Measurements from ENCODE around the gene GADD45A. TPM values are rescaled to one million over a fixed set of nuclear protein-coding genes. Genes with fewer than 3 reads are reported as not detected.
A peak's percentile ranks its signal among the peaks of the same experiment; 100 is the strongest.

Gene GADD45A
- total RNA-seq, 1 donor from 2014 or later: 162 TPM

DNA sequence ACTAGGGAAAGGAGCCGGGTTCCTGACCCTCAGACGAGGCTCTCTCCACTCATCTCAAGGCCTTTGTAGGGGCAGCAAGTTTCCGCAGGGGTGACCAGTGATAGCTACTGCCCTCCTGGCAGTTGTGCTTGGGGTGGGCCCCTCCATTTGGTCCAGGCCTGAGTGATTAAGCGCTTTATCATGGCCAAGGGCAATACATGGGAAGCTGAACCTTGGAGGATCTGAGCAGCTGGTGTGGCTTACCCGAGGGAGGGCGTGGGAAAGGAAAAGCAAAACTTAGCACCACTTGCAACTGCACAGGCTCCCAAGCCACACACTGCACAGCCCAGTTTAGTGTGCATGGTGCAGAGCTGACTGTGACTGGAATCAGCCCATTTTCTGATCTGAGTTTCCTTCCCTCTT lies 47.8 kb downstream of the GADD45A start:
- Mint-ChIP-seq H3K27me3 (ENCODE audit: low read depth, unreplicated experiment) (no peaks in the 10 kb centered on the region), H3K27ac (ENCODE audit: unreplicated experiment) (peak overlapping the region; percentile 83), H3K9me3 (ENCODE audit: unreplicated experiment) (no peaks in the 10 kb centered on the region), H3K4me3 (ENCODE audit: unreplicated experiment) (no peak overlapping the region), H3K4me1 (ENCODE audit: low read depth, unreplicated experiment) (peaks cover 64% of the 10 kb centered on the region), H3K36me3 (ENCODE audit: low read depth, unreplicated experiment) (peaks cover 10% of the 10 kb centered on the region)
- Histone ChIP-seq H4K20me1 (ENCODE audit: insufficient read depth, low read length) (peaks cover 36% of the 10 kb centered on the region), H3K9me3 (ENCODE audit: insufficient read depth, low read depth, low read length) (no peaks in the 10 kb centered on the region), H3K9ac (ENCODE audit: low read length) (no peak overlapping the region), H3K79me2 (ENCODE audit: insufficient read depth, low read length) (peaks cover 67% of the 10 kb centered on the region), H3K4me3 (ENCODE audit: insufficient read depth, low read depth, low read length) (no peak overlapping the region), H2AFZ (ENCODE audit: low read depth, low read length) (no peak overlapping the region), H3K27ac (ENCODE audit: low read depth, low read length) (peak overlapping the region; percentile 13), H3K4me1 (ENCODE audit: insufficient read depth, low read length) (peaks cover 28% of the 10 kb centered on the region), H3K27me3 (ENCODE audit: insufficient read depth, low read length) (no peaks in the 10 kb centered on the region), H3K36me3 (ENCODE audit: insufficient read depth, low read length) (peaks cover 16% of the 10 kb centered on the region), H3K4me2 (ENCODE audit: low read length) (no peak overlapping the region)
- no peak for TF ChIP-seq EZH2 (IDR thresholded peaks at IDR 0.05; ENCODE audit: insufficient read depth, low read length)
- TF ChIP-seq, protein P1, sequence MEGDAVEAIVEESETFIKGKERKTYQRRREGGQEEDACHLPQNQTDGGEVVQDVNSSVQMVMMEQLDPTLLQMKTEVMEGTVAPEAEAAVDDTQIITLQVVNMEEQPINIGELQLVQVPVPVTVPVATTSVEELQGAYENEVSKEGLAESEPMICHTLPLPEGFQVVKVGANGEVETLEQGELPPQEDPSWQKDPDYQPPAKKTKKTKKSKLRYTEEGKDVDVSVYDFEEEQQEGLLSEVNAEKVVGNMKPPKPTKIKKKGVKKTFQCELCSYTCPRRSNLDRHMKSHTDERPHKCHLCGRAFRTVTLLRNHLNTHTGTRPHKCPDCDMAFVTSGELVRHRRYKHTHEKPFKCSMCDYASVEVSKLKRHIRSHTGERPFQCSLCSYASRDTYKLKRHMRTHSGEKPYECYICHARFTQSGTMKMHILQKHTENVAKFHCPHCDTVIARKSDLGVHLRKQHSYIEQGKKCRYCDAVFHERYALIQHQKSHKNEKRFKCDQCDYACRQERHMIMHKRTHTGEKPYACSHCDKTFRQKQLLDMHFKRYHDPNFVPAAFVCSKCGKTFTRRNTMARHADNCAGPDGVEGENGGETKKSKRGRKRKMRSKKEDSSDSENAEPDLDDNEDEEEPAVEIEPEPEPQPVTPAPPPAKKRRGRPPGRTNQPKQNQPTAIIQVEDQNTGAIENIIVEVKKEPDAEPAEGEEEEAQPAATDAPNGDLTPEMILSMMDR (IDR thresholded peaks at IDR 0.05; ENCODE audit: insufficient read depth, low read depth, low read length): no peak
- no peak for DNase-seq (ENCODE audit: low read depth)
- no peak for FAIRE-seq

DNA sequence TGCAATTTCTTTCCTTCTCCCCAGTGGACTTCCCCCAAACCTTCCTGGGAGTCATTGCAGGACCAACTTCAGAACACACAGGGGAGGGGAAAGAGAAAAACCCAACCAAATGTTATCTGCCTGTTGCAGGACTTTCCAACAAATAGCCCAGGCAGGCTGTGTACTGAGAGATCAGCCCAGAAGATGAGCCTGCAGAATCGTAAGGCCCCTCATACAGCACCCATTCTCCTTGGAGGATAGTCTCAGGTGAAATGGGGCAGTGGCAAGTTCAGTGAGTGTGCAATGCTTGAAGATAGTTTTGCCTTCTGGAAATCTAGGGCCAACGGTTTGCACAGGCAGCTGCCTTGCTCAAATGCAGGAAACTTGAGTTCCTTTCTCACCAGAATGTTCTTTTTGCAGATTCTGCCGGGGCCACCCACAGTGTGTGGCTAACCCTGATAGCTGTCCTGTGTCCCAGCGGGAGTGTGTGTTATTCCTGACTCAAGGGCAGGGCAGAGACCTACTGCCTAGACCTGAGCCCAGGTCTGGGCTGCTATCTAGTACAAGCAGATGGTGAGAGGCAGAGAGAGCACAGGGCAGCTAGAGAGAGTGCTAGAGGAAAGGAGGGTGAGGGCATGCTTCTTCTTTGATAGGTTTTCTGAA lies 48.8 kb downstream of the GADD45A start:
- no peak overlapping the region for H3K4me3 Mint-ChIP-seq (ENCODE audit: unreplicated experiment)

DNA sequence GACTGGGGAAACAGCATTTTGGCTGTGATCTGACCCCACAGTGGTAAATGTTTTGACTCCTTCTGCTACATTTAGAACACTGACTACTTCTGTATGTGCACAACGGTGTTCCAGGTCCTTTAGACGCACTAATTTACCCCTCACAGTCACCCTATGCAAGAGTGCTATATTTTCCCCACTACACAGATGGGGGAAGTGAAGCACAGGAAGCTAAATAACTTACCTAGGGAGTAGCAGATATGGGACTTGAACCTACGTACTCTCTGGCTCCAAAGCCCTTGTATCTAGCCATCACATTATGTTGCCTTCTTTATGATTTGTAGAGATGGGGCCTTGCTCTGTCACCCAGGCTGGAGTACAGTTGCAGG lies 49.3 kb downstream of the GADD45A start:
- no peak overlapping the region for H2AFZ ChIP-seq (ENCODE audit: low read depth, low read length)
- no peak for DNase-seq (ENCODE audit: low read depth)
- Mint-ChIP-seq H3K36me3 (ENCODE audit: low read depth, unreplicated experiment) (peaks cover 7% of the 10 kb centered on the region), H3K27ac (ENCODE audit: unreplicated experiment) (peak overlapping the region; percentile 30), H3K9me3 (ENCODE audit: unreplicated experiment) (no peaks in the 10 kb centered on the region), H3K27me3 (ENCODE audit: low read depth, unreplicated experiment) (no peaks in the 10 kb centered on the region), H3K4me1 (ENCODE audit: low read depth, unreplicated experiment) (peaks cover 70% of the 10 kb centered on the region), H3K4me3 (ENCODE audit: unreplicated experiment) (no peak overlapping the region)
- peaks cover 67% of the 10 kb centered on the region for H3K79me2 ChIP-seq (ENCODE audit: insufficient read depth, low read length)
- no peaks in the 10 kb centered on the region for H3K27me3 ChIP-seq (ENCODE audit: insufficient read depth, low read length)
- H4K20me1 ChIP-seq (ENCODE audit: insufficient read depth, low read length): peaks cover 33% of the 10 kb centered on the region
- no peak overlapping the region for H3K27ac ChIP-seq (ENCODE audit: low read depth, low read length)
- peaks cover 31% of the 10 kb centered on the region for H3K4me1 ChIP-seq (ENCODE audit: insufficient read depth, low read length)
- H3K4me3 ChIP-seq (ENCODE audit: insufficient read depth, low read depth, low read length): no peak overlapping the region
- no peak overlapping the region for H3K9ac ChIP-seq (ENCODE audit: low read length)
- no peak for FAIRE-seq
- no peaks in the 10 kb centered on the region for H3K9me3 ChIP-seq (ENCODE audit: insufficient read depth, low read depth, low read length)
- H3K36me3 ChIP-seq (ENCODE audit: insufficient read depth, low read length): peaks cover 10% of the 10 kb centered on the region
- no peak overlapping the region for H3K4me2 ChIP-seq (ENCODE audit: low read length)
- no peak for TF ChIP-seq EZH2 (IDR thresholded peaks at IDR 0.05; ENCODE audit: insufficient read depth, low read length)
- TF ChIP-seq, protein P1 (IDR thresholded peaks at IDR 0.05; ENCODE audit: insufficient read depth, low read depth, low read length): no peak

More for the DNA sequence above, 48.8 kb downstream of the GADD45A start:
- H3K27me3 ChIP-seq (ENCODE audit: insufficient read depth, low read length): no peaks in the 10 kb centered on the region
- Mint-ChIP-seq H3K9me3 (ENCODE audit: unreplicated experiment) (no peaks in the 10 kb centered on the region), H3K27me3 (ENCODE audit: low read depth, unreplicated experiment) (no peaks in the 10 kb centered on the region), H3K4me1 (ENCODE audit: low read depth, unreplicated experiment) (peaks cover 67% of the 10 kb centered on the region), H3K36me3 (ENCODE audit: low read depth, unreplicated experiment) (peaks cover 7% of the 10 kb centered on the region), H3K27ac (ENCODE audit: unreplicated experiment) (peak overlapping the region; percentile 30)
- no peak overlapping the region for H3K4me2 ChIP-seq (ENCODE audit: low read length)
- H4K20me1 ChIP-seq (ENCODE audit: insufficient read depth, low read length): peaks cover 36% of the 10 kb centered on the region
- H3K4me1 ChIP-seq (ENCODE audit: insufficient read depth, low read length): peaks cover 31% of the 10 kb centered on the region
- no peak overlapping the region for H3K9ac ChIP-seq (ENCODE audit: low read length)
- FAIRE-seq (no peak), DNase-seq (ENCODE audit: low read depth) (no peak)
- peaks cover 10% of the 10 kb centered on the region for H3K36me3 ChIP-seq (ENCODE audit: insufficient read depth, low read length)
- no peak for TF ChIP-seq EZH2 (IDR thresholded peaks at IDR 0.05; ENCODE audit: insufficient read depth, low read length)
- TF ChIP-seq, protein P1 (IDR thresholded peaks at IDR 0.05; ENCODE audit: insufficient read depth, low read depth, low read length): no peak
- peaks cover 67% of the 10 kb centered on the region for H3K79me2 ChIP-seq (ENCODE audit: insufficient read depth, low read length)
- no peak overlapping the region for H3K4me3 ChIP-seq (ENCODE audit: insufficient read depth, low read depth, low read length)
- no peak overlapping the region for H3K27ac ChIP-seq (ENCODE audit: low read depth, low read length)
- no peaks in the 10 kb centered on the region for H3K9me3 ChIP-seq (ENCODE audit: insufficient read depth, low read depth, low read length)
- no peak overlapping the region for H2AFZ ChIP-seq (ENCODE audit: low read depth, low read length)
